ENCODE measurements around the gene GRK5. TPM values are rescaled to one million over a fixed set of nuclear protein-coding genes. Genes with fewer than 3 reads are reported as not detected.

The GRK5 gene
- total RNA-seq, 4 donors from 2014 or later, result 6.2 to 12.5 (median 9.1) TPM

DNA sequence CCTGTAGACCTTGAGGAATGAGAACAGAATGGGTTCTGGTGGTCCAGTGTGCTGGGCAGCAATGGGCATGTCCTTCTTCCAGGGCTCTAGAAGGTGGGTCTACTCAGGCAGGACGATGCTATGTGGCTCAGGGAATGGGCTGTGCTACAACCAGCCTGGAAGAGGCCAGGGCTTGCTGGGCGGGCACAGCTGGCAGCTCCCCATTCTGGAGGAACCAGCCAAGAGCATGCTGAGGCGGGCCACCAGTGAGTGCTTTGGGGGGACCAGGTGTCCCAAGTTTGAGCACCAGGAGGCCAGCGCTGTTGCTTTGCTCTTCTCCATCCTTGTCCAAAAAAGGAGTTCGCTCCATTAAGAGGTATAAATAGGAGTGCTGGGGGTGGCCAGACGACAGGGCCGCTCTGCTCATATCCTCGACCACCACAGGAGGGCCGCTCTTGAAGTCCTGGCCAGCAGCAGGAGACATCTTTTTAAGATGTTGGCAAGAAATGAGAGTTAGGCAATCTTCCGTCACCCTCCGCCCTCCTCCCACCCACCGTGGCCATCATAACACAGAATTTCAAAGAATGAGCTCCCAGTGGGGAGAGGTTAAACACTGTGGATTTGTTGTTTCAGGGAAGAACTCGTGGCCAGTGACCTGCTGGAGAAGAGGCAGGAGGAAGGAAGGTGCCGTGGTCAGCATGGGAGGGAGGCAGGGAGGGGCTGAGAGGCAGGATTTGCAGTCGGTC is 141.3 kb downstream of the GRK5 start:
- Histone ChIP-seq H3K27me3 (no peaks in the 10 kb centered on the region), H3K9me3 (no peaks in the 10 kb centered on the region), H3K27ac (peak overlapping the region; percentile 12 to 52 (median 44)), H3K4me3 (no peak overlapping the region), H3K4me1 (peaks cover 9 to 16% of the 10 kb centered on the region in 2 donors), H3K36me3 (no peaks in the 10 kb centered on the region)
- ATAC-seq (peak in 1 of 2 donors; percentile 21), DNase-seq (peak in 1 of 2 donors; percentile 26)
- intact Hi-C loops (cut with DNase I; ENCODE audit: low total_unique reads) (no loop called here), in situ Hi-C loops (cut with MboI; ENCODE audit: low sequenced_read_pairs in 4 of 4) (no loop called here)
- no peak for TF ChIP-seq POLR2A (IDR thresholded peaks at IDR 0.05)
- TF ChIP-seq, protein P1, sequence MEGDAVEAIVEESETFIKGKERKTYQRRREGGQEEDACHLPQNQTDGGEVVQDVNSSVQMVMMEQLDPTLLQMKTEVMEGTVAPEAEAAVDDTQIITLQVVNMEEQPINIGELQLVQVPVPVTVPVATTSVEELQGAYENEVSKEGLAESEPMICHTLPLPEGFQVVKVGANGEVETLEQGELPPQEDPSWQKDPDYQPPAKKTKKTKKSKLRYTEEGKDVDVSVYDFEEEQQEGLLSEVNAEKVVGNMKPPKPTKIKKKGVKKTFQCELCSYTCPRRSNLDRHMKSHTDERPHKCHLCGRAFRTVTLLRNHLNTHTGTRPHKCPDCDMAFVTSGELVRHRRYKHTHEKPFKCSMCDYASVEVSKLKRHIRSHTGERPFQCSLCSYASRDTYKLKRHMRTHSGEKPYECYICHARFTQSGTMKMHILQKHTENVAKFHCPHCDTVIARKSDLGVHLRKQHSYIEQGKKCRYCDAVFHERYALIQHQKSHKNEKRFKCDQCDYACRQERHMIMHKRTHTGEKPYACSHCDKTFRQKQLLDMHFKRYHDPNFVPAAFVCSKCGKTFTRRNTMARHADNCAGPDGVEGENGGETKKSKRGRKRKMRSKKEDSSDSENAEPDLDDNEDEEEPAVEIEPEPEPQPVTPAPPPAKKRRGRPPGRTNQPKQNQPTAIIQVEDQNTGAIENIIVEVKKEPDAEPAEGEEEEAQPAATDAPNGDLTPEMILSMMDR (IDR thresholded peaks at IDR 0.05 in 4 of 5, conservative IDR thresholded peaks at IDR 0.05 in 1 of 5), result peak in 1 of 5 experiments; percentile 10

DNA sequence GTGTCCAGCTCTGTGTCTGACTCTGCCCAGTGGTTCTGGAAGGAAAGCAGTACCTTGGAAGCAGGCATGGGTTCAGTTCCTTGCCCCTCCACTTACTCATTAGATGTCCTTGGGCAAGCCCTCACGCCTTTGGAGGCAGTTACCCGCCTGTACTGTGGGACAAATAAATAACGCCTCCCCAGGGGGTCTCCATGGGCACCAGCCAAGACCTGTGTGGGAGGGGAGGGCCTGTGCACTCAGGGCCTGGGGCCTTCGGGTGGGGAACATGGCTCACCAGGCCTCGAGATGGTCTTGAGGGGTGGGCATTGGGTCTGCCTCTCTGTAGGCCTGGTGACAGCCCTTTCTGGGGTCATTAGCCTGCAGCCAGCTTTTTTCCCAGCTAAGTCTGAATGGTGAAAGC is 142.0 kb downstream of the GRK5 start:
- H3K4me3 ChIP-seq, result no peak overlapping the region

DNA sequence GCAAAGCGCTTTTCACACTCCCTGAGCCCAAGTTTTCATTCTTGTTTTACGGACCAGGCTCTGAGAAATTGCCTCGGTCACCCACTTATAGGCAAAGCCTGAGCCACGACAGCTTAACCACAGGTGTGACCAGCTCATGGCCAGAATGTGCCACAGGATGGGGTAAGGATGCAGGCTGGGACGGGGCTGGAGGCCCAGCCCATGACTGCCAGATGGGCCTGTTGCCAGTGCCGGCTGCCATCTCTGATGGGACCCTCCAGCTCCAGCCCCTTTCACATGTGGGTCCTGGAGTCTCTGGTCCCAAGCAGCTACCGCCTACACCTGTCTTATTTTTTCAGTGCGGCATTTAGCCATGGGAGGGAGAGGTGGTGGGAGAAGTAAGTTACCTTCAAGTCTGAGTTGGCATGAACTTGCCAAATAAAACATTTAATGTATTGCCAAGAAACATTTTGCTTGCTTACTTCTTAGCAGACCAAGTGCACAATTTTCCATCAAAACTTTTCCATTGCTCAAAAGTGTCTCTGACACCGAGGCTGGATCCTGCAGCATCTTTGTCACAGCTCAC is 142.6 kb downstream of the GRK5 start:
- DNase-seq, result no peak
- Histone ChIP-seq H3K27ac (peak overlapping the region; percentile 12 to 52 (median 33)), H3K9me3 (no peaks in the 10 kb centered on the region)

More for the DNA sequence above, 142.0 kb downstream of the GRK5 start:
- DNase-seq (no peak), ATAC-seq (no peak)
- no peaks in the 10 kb centered on the region for H3K36me3 ChIP-seq
- H3K27me3 ChIP-seq, result no peaks in the 10 kb centered on the region
- TF ChIP-seq POLR2A (IDR thresholded peaks at IDR 0.05), result no peak
- TF ChIP-seq, protein P1 (IDR thresholded peaks at IDR 0.05 in 4 of 5, conservative IDR thresholded peaks at IDR 0.05 in 1 of 5), result no peak
- H3K4me1 ChIP-seq, result peaks cover 9 to 16% of the 10 kb centered on the region in 2 donors
- intact Hi-C loops (cut with DNase I; ENCODE audit: low total_unique reads), result no loop called here
- no peaks in the 10 kb centered on the region for H3K9me3 ChIP-seq
- peak overlapping the region; percentile 12 to 52 (median 44) for H3K27ac ChIP-seq
- in situ Hi-C loops (cut with MboI; ENCODE audit: low sequenced_read_pairs in 4 of 4), result no loop called here

DNA sequence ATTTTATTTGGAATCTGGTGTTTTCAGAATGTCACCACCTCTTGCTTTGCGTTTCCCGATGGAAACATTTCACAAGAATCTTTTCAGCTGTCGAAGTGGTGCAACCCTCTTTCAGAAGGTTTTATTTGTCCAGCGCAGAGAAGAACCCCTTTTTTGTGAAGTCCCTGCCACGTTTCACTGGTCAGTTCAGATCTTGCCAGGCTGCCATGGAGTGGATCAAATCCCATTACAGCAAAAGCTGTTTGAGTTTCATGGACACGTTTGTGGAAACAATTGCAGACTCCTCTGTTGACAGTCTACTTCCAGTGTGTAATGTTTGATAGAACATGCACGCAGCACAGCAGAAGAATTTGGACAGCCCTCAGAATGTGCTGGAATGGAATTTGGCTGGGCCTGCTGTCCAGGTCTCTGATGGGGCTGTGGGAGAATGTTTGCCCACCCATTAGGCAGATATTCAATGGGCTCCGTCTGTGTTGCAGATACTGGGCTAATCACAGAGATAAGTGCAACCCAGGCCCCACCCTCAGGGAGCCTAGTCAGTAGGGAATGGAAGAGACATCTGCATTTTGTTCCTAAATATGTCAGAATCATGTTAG is 143.2 kb downstream of the GRK5 start:
- peak overlapping the region in 3 of 4 donors; percentile 12 to 43 (median 41) for H3K27ac ChIP-seq
- no peak overlapping the region for H3K4me3 ChIP-seq
- no peak for TF ChIP-seq POLR2A (IDR thresholded peaks at IDR 0.05)
- TF ChIP-seq, protein P1 (IDR thresholded peaks at IDR 0.05 in 4 of 5, conservative IDR thresholded peaks at IDR 0.05 in 1 of 5), result no peak
- no peaks in the 10 kb centered on the region for H3K27me3 ChIP-seq
- H3K4me1 ChIP-seq, result peaks cover 9 to 16% of the 10 kb centered on the region in 2 donors
- ATAC-seq, result peak; percentile 34 to 67
- no peaks in the 10 kb centered on the region for H3K9me3 ChIP-seq
- in situ Hi-C loops (cut with MboI; ENCODE audit: low sequenced_read_pairs in 4 of 4) (no loop called here), intact Hi-C loops (cut with DNase I; ENCODE audit: low total_unique reads) (no loop called here)
- DNase-seq, result peak in 1 of 2 donors; percentile 32
- H3K36me3 ChIP-seq, result no peaks in the 10 kb centered on the region

More for the DNA sequence above, 142.6 kb downstream of the GRK5 start:
- H3K36me3 ChIP-seq, result no peaks in the 10 kb centered on the region
- TF ChIP-seq POLR2A (IDR thresholded peaks at IDR 0.05), result no peak
- TF ChIP-seq, protein P1 (IDR thresholded peaks at IDR 0.05 in 4 of 5, conservative IDR thresholded peaks at IDR 0.05 in 1 of 5), result no peak
- no peak for ATAC-seq
- H3K4me3 ChIP-seq, result no peak overlapping the region
- intact Hi-C loops (cut with DNase I; ENCODE audit: low total_unique reads), result no loop called here
- in situ Hi-C loops (cut with MboI; ENCODE audit: low sequenced_read_pairs in 4 of 4), result no loop called here
- no peaks in the 10 kb centered on the region for H3K27me3 ChIP-seq
- H3K4me1 ChIP-seq, result peaks cover 9 to 16% of the 10 kb centered on the region in 2 donors
